DND-41 (cell line): ENCODE data around the gene RGS17.

Experiments
- ATAC-seq: fragments of 200-7000 bp; cut with Tn5 transposase; 3 replicates; pipeline ENCODE4 v1.9.1; 2021; ENCODE audit warnings: low read depth; ENCODE audit not compliant: insufficient read depth
- DNase-seq: peaks from one replicate; pipeline ENCODE4 v3.0.0-alpha.2; 2020
- H2AFZ ChIP-seq: 2 replicates; pipeline ENCODE4 v1.6.0; 2012; ENCODE audit warnings: low read depth, low read length
- H3K27ac ChIP-seq: 2 replicates; pipeline ENCODE4 v1.5.1; 2012; ENCODE audit warnings: low read length, inconsistent platforms
- H3K27me3 ChIP-seq: fragments of 200-600 bp; sonication (generic); 2 replicates; pipeline ENCODE4 v1.6.0; 2012; ENCODE audit warnings: low read length, mild to moderate bottlenecking, inconsistent platforms; ENCODE audit not compliant: insufficient read depth, poor library complexity
- H3K36me3 ChIP-seq: 2 replicates; pipeline ENCODE4 v1.5.1; 2012; ENCODE audit warnings: low read length, inconsistent platforms; ENCODE audit not compliant: insufficient read depth
- H3K4me1 ChIP-seq: 2 replicates; pipeline ENCODE4 v1.5.1; 2012; ENCODE audit warnings: mild to moderate bottlenecking, low read length; ENCODE audit not compliant: insufficient read depth
- H3K4me2 ChIP-seq: 2 replicates; pipeline ENCODE4 v1.6.0; 2012; ENCODE audit warnings: mild to moderate bottlenecking, moderate library complexity, low read length, inconsistent platforms; ENCODE audit not compliant: insufficient read depth
- H3K4me3 ChIP-seq, 2 experiments: fragments of 200-600 bp in 1 of 2; shearing (Covaris generic) in 1 of 2; 2 replicates each; pipeline ENCODE4 v1.5.1; 2012 to 2016; ENCODE audit warnings: inconsistent platforms in 2 of 2, low read length in 2 of 2, mild to moderate bottlenecking in 2 of 2, low read depth in 1 of 2, moderate library complexity in 1 of 2
- H3K79me2 ChIP-seq: 2 replicates; pipeline ENCODE4 v1.6.0; 2012; ENCODE audit warnings: low read length, inconsistent platforms; ENCODE audit not compliant: insufficient read depth
- H3K9ac ChIP-seq: 2 replicates; pipeline ENCODE4 v1.6.0; 2012; ENCODE audit warnings: low read depth, mild to moderate bottlenecking, inconsistent platforms, low read length, moderate library complexity
- H3K9me3 ChIP-seq: 2 replicates; pipeline ENCODE4 v1.5.1; 2012; ENCODE audit warnings: low read length, moderate library complexity, mild to moderate bottlenecking, inconsistent platforms; ENCODE audit not compliant: insufficient read depth, severe bottlenecking
- H4K20me1 ChIP-seq: 2 replicates; pipeline ENCODE4 v1.6.0; 2012; ENCODE audit warnings: low read length; ENCODE audit not compliant: insufficient read depth
- CTCF ChIP-seq: IDR thresholded peaks from 2 replicates; pipeline ENCODE4 v1.5.1; 2012; ENCODE audit warnings: borderline replicate concordance, low read length, moderate library complexity, mild to moderate bottlenecking; ENCODE audit not compliant: poor library complexity, severe bottlenecking; ENCODE audit errors: extremely low read depth
- EZH2 ChIP-seq: IDR thresholded peaks from 3 replicates; pipeline ENCODE4 v1.6.1; 2012; ENCODE audit warnings: borderline replicate concordance, low read depth, mild to moderate bottlenecking, moderate library complexity, low read length, inconsistent platforms; ENCODE audit not compliant: severe bottlenecking

RGS17 gene

GRCh38 chr6:153031335-153031955 lies 99.6 kb downstream of the RGS17 start:
- no peak overlapping the region for H3K9ac ChIP-seq
- H2AFZ ChIP-seq, result no peak overlapping the region
- no peaks in the 10 kb centered on the region for H3K4me1 ChIP-seq
- H3K4me2 ChIP-seq, result no peak overlapping the region
- no peak overlapping the region for H3K4me3 ChIP-seq
- DNase-seq (no peak), ATAC-seq (no peak)
- no peak overlapping the region for H3K27ac ChIP-seq
- H3K79me2 ChIP-seq, result no peaks in the 10 kb centered on the region
- no peaks in the 10 kb centered on the region for H3K36me3 ChIP-seq
- no peaks in the 10 kb centered on the region for H4K20me1 ChIP-seq
- H3K27me3 ChIP-seq, result peaks cover 14% of the 10 kb centered on the region
- no peaks in the 10 kb centered on the region for H3K9me3 ChIP-seq
- no peak for TF ChIP-seq CTCF
- no peak for TF ChIP-seq EZH2

- Histone ChIP-seq H3K4me3 (no peak overlapping the region), H2AFZ (no peak overlapping the region), H3K4me2 (no peak overlapping the region), H3K27ac (no peak overlapping the region), H3K9me3 (no peaks in the 10 kb centered on the region), H3K9ac (no peak overlapping the region), H3K4me1 (no peaks in the 10 kb centered on the region), H3K79me2 (no peaks in the 10 kb centered on the region), H3K27me3 (peaks cover 14% of the 10 kb centered on the region), H4K20me1 (no peaks in the 10 kb centered on the region), H3K36me3 (no peaks in the 10 kb centered on the region)
- DNase-seq, result no peak
- TF ChIP-seq EZH2 (no peak), CTCF (no peak)
- ATAC-seq, result no peak
Observed at GRCh38 chr6:153028963-153029362, 102.1 kb downstream of the RGS17 start.

DNA sequence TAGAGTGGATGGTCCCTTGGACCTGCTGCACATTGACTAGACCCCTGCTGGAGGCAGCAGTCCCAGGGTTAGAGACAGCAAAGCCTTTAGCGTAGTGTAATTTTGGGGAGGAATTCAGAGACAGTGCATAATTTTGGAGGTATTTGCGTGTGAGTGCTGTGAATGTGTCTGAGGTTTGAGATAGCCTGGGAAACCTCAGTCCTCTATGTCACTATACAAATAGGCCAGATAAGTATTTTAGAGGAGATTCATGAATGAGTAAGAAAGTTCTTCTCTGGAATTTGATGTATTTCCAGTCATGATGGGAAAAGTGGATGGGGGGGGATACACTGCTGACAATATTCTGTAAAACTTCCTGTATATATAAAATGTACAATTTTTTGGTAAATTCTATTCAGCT lies 102.8 kb downstream of the RGS17 start:
- no peak for TF ChIP-seq CTCF
- no peak for TF ChIP-seq EZH2
- H3K79me2 ChIP-seq, result no peaks in the 10 kb centered on the region
- peaks cover 15% of the 10 kb centered on the region for H3K27me3 ChIP-seq
- H3K4me2 ChIP-seq, result no peak overlapping the region
- no peaks in the 10 kb centered on the region for H4K20me1 ChIP-seq
- H2AFZ ChIP-seq, result no peak overlapping the region
- no peak overlapping the region for H3K9ac ChIP-seq
- H3K9me3 ChIP-seq, result no peaks in the 10 kb centered on the region
- H3K4me3 ChIP-seq, result no peak overlapping the region
- no peaks in the 10 kb centered on the region for H3K36me3 ChIP-seq
- ATAC-seq (no peak), DNase-seq (no peak)
- no peaks in the 10 kb centered on the region for H3K4me1 ChIP-seq
- no peak overlapping the region for H3K27ac ChIP-seq

- peaks cover 17% of the 10 kb centered on the region for H3K27me3 ChIP-seq
- TF ChIP-seq EZH2 (no peak), CTCF (no peak)
- H3K79me2 ChIP-seq, result no peaks in the 10 kb centered on the region
- H3K9ac ChIP-seq, result no peak overlapping the region
- DNase-seq, result no peak
- no peak overlapping the region for H3K4me2 ChIP-seq
- no peaks in the 10 kb centered on the region for H3K4me1 ChIP-seq
- no peak overlapping the region for H3K27ac ChIP-seq
- H3K9me3 ChIP-seq, result no peaks in the 10 kb centered on the region
- no peaks in the 10 kb centered on the region for H4K20me1 ChIP-seq
- no peak for ATAC-seq
- H3K36me3 ChIP-seq, result no peaks in the 10 kb centered on the region
- H2AFZ ChIP-seq, result no peak overlapping the region
- H3K4me3 ChIP-seq, result no peak overlapping the region
Observed at GRCh38 chr6:153027480-153027879, 103.6 kb downstream of the RGS17 start.
